NCI-H2196 treated with DMSO at 0.1 percent for 48 hours (cell line): ENCODE data around the gene POR.
A peak's percentile ranks its signal among the peaks of the same experiment; 100 is the strongest.
"Not testable (repeated sequence)": the region's sequence is repeated elsewhere in the genome, so short reads cannot be mapped to it uniquely, and the experiment has no call there.

Experiments used
- DNase-seq: peaks from one replicate; lab custom pipeline; 2025; ENCODE audit not compliant: unreplicated experiment; lab: John Stamatoyannopoulos, UW

The POR gene

DNA sequence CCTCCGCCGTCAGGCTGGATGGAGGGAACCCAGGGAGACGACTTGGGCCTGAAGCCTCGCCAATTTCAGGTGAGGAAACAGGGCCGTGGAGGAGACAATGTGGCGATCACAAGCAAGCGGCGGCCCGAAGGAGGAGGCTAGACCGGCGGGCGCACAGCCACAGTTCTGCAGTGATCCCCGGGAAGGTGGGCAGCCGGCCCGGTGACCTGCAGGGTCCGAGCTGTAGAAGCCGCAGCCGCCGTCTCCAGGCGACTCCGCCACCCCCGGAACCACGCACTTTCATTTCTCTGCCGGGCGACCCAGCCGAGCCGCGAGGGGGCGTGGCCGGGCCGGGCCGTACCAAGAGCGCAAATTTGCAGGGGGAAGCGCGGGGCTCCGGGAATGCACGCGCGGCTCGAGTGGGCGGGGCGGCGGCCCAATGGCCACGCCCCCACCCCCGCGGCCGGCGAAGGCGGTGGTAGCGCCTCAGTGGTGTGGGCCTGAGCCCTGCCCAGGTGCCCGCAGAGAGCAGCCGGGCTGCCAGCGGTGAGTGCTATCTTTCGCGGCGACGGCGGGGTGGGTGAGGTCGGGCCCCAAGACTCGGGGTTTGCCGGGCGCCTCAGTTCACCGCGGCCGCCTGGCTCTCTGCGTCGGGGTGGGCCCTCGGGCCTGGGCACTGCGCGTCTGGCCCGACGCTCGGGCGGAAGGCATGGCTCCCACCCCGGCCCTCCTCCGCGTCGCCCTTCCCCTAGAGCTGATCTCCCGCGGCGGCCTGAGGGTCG lies at the start of gene POR:
POR (plus strand) TSS at position 501 of the 761 bp plus-strand sequence. CDS start 38,847 bp downstream, outside the sequence.
- DNase-seq, result peak; percentile 79

DNA sequence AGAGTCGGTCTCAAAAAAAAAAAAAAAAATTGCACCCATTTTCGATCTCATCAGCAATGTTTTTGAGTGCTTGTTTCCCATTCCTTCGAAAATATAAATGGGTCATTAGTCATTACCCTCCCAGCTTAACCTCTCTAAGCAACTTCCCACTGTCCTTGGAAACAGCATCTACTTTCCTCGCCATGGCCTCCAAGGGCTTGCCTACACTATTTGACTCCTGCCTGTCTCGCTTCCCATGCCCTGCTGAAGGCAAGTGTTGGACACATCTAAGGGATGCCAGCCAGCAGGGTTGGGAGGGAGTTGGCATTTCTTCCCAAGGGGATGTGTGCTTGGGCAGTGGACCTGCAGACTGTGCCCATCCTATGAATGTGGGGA lies 48.9 kb upstream of the POR start:
- DNase-seq, result no peak

- peak; percentile 72 for DNase-seq
Measured at GRCh38 chr7:75866489-75867389, 48.2 kb upstream of the POR start.

- DNase-seq, result no peak
Measured at GRCh38 chr7:75867390-75867717, 47.6 kb upstream of the POR start.

GRCh38 chr7:75868153-75868552 lies 46.8 kb upstream of the POR start:
- no peak for DNase-seq

DNA sequence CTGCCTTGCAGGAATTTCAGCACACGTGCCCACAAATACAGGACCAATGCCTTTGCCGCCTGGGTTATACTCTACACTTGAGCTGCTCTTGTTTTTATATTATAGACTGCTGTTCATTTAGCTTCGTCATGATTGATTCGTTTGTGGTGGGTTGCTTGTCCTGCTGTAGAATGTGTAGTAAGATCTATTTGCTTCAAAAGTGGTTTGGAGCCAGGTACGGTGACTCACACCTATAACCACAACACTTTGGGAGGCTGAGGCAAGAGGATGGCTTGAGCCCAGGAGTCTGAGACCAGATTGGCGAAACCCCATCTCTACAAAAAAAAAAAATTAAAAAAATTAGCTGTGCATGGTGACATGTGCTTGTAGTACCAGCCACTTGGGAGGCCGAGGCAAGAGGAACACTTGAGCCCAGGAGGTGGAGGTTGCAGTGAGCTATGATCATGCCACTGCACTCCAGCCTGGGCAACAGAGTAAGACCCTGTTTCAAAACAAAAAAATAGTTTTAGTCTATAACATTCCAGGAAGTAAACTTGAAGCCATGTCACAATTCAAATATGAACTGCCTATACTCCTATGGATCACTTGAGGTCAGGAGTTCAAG lies 45.1 kb upstream of the POR start:
- DNase-seq, result no peak

- DNase-seq, result no peak
Measured at GRCh38 chr7:75870557-75871161, 44.3 kb upstream of the POR start.

DNA sequence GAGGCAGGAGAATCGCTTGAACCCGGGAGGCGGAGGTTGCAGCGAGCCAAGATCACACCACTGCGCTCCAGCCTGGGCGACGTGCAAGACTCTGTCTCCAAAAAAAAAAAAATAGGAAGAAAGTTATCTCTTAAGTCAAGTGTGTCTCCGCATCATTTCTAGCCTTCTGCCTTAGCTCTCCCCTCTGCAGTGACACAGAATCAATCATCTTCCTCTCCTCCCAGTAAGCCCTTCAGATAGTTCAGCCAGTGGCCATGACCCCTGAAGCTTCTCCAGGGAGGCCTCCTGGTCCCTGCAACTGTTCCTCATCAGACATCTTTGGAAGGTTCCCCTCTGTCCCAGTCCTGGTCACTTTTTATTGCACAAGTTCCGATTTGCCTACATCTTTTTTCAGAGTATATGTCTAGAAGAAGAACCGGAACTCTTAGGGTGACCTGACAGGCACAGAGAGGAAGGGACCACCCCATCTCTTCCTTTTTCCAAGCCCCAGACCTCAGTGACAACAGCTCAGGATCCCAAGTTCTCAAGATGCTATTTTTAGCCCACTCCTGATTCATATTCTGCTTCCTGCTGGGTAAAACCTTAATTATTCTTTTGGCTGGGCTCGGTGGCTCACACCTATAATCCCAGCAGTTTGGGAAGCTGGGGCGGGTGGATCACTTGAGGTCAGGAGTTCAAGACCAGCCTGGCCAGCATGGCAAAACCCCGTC lies 42.7 kb upstream of the POR start:
- no peak for DNase-seq

- DNase-seq, result not testable (repeated sequence)
Measured at GRCh38 chr7:75874180-75874579, 40.8 kb upstream of the POR start.

- DNase-seq, result no peak
Measured at GRCh38 chr7:75875113-75876080, 39.6 kb upstream of the POR start.

DNA sequence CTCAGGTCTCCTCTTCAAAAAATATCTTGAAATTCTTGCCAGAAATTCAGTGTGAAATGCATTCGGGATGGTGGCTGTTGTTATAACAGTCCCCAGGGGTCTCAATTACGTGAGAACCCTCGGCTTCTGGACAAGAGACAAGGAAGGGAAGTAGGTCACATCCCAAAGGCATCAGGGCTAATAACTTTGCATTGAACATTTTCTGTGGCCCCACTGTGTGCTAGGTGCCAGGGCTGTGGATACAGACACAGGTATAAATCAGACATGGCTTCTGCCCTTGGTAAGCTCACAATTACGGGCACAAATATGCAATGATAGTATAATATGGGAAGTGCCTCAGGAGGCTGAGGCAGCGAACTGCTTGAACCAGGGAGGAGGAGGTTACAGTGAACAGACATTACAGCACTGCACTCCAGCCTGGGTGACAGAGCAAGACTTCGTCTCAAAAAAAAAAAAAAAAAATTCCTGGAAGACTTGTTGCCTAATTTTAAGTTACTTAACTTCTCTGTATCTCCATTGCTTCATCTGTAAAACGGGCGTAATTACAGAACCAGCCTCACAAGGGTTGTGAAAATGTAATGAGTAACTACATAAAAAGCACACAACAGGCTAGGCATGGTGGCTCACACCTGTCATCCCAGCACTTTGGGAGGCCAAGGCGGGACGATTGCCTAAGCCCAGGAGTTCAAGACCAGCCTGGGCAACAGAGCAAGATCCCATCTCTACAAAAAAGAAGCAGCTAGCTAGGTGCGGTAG lies 38.7 kb upstream of the POR start:
- DNase-seq, result no peak

- no peak for DNase-seq
Measured at GRCh38 chr7:75878312-75878768, 36.6 kb upstream of the POR start.

- DNase-seq, result peak; percentile 85
Measured at GRCh38 chr7:75878769-75879611, 36.0 kb upstream of the POR start, which contains the start of gene RHBDD2. Gene RHBDD2, plus strand, starts transcription at chr7:75879034. Its CDS starts 49 bp downstream, at chr7:75879083.

DNA sequence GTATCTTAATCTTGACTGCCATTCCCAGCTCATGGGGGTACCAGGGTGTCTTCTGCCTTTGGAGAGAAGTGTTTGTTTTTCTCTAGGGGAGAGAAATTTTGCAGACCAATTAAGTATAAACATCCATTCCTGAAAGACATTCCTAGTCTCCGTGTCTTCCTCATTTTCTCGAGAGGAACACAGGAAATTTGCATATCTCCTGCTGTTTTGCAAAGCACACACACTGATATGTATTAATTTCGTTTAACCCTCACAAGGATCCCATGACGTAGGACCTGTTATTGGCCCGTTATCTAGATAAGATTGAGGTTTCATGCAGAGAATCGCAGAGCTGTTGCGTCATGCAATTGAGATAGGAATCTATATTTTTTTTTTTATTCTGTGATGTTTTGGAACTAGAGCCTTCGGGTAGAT lies 35.2 kb upstream of the POR start:
- no peak for DNase-seq

DNA sequence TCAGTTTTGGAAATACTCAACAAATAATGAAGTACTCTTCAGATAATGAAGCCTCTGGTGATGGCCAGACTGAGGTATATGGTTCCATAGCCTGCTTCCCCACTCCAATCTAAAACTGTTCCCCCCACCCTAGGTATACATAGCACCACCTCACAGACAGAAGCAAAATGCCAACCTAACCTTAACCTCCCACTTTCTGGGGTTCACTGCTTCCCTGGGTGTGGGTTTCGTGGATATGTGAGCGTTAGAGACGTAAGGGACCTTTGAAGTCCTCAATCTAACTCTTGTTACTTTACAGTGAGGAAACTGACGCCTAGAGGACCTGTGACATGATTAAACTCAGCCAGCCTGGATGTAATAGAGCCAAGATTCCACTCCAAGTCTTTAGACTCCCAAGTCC lies 34.7 kb upstream of the POR start:
- no peak for DNase-seq

DNA sequence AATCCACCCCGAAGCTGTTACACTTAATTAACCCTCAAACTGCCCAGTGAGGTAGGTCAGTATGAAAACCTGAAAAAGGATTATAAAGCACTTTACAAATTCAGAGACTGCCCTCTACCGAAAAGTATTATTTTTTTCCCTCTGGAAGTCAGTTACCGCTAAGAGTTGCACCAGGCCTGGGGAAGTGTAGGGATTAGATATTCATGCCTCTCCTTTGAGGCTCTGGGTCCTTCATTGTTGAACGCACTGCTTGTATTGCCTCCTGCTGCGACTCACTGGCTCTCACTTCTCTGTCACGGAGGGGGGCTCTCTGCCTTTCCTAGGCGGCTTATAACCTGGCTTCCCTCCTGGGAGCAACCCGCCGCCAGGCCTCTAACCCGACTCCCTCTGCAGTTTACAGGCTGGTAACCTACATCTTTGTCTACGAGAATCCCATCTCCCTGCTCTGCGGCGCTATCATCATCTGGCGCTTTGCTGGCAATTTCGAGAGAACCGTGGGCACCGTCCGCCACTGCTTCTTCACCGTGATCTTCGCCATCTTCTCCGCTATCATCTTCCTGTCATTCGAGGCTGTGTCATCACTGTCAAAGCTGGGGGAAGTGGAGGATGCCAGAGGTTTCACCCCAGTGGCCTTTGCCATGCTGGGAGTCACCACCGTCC lies 33.4 kb upstream of the POR start:
- no peak for DNase-seq

DNA sequence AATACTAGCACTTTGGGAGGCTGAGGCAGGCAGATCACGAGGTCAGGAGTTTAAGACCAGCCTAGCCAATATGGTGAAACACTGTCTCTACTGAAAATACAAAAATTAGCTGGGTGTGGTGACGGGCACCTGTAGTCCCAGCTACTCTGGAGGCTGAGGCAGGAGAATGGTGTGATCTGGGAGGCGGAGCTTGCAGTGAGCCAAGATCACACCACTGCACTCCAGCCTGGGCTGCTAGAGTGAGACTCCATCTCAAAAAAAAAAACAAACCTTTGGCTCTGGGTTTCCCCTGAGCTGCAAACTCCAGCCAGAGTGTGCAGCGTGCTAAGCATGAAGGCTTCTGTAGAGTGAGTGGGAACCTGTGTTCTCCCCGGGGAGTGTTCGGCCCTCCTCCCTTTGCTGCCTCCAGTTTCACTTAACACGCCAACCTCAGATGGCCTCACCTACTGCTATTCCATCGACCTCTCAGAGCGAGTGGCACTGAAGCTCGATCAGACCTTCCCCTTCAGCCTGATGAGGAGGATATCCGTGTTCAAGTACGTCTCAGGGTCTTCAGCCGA lies 31.6 kb upstream of the POR start:
- DNase-seq, result not testable (repeated sequence)
